SK-N-SH (cell line): Measurements from ENCODE around the gene SPAG4. TPM values are rescaled to one million over a fixed set of nuclear protein-coding genes. Genes with fewer than 3 reads are reported as not detected.

Experiments used
- CTCF ChIA-PET: fragments of 300-600, 350-600 bp; formaldehyde crosslinking; extraction: SDS; loops from one replicate; lab custom pipeline; 2021; lab: Yijun Ruan, JAX
- POLR2A ChIA-PET: fragments of 350-600 bp; sonication (Branson Sonifier 250); formaldehyde crosslinking; extraction: SDS; loops from one replicate; lab custom pipeline; 2020; ENCODE audit warnings: antibody characterized with exemption, inconsistent platforms; lab: Yijun Ruan, JAX
- DNase-seq: peaks from one replicate; pipeline ENCODE4 v3.0.0; 2012
- H2AFZ ChIP-seq: fragments of 200-600 bp; sonication (generic); 2 replicates; pipeline ENCODE4 v1.8.1; 2016; ENCODE audit warnings: antibody characterized with exemption, mild to moderate bottlenecking, low read depth
- H3F3A ChIP-seq: fragments of 200-600 bp; sonication (generic); replicated peaks from 2 replicates; pipeline ENCODE3; 2016; ENCODE audit warnings: antibody characterized with exemption, mild to moderate bottlenecking; ENCODE audit not compliant: insufficient read depth
- H3K27ac ChIP-seq, 2 experiments: fragments of 200-500 bp in 1 of 2; fragments of 200-600 bp in 1 of 2; sonication (Bioruptor generic) in 1 of 2; sonication (generic), shearing (Covaris generic) in 1 of 2; 2 replicates each; pipeline versions ENCODE4 v1.5.1 to v1.6.1; 2014 to 2016; ENCODE audit warnings: low read depth in 2 of 2, inconsistent platforms in 1 of 2, low read length in 1 of 2, mild to moderate bottlenecking in 1 of 2, mixed read lengths in 1 of 2
- H3K27me3 ChIP-seq: fragments of 200-600 bp; sonication (generic), shearing (Covaris generic); 2 replicates; pipeline ENCODE4 v1.6.1; 2016; ENCODE audit warnings: mixed run types; ENCODE audit not compliant: insufficient read depth
- H3K36me3 ChIP-seq, 2 experiments: fragments of 200-500 bp in 1 of 2; fragments of 200-600 bp in 1 of 2; sonication (Bioruptor generic) in 1 of 2; sonication (generic) in 1 of 2; replicated peaks in 1 of 2; 2 replicates each; pipeline versions ENCODE3 to v1.5.1; 2014 to 2016; ENCODE audit warnings: low read length in 1 of 2, mild to moderate bottlenecking in 1 of 2; ENCODE audit not compliant: insufficient read depth in 2 of 2, control insufficient read depth in 1 of 2
- H3K4me1 ChIP-seq, 2 experiments: fragments of 200-500 bp in 1 of 2; fragments of 200-600 bp in 1 of 2; sonication (Bioruptor generic) in 1 of 2; sonication (generic), shearing (Covaris generic) in 1 of 2; 2 replicates each; pipeline versions ENCODE4 v1.5.1 to v1.6.1; 2014 to 2016; ENCODE audit warnings: low read depth in 1 of 2, low read length in 1 of 2, mixed run types in 1 of 2; ENCODE audit not compliant: insufficient read depth in 2 of 2, control insufficient read depth in 1 of 2
- H3K4me2 ChIP-seq: fragments of 200-600 bp; sonication (generic), shearing (Covaris generic); 2 replicates; pipeline ENCODE4 v1.6.1; 2017; ENCODE audit warnings: mixed run types
- H3K4me3 ChIP-seq, 2 experiments: fragments of 200-500 bp in 1 of 2; fragments of 200-600 bp in 1 of 2; sonication (Bioruptor generic) in 1 of 2; sonication (generic), shearing (Covaris generic) in 1 of 2; 2 replicates each; pipeline versions ENCODE4 v1.5.1 to v1.8.1; 2014 to 2016; ENCODE audit warnings: low read depth in 2 of 2, inconsistent platforms in 1 of 2, low read length in 1 of 2, mild to moderate bottlenecking in 1 of 2, mixed read lengths in 1 of 2, moderate library complexity in 1 of 2
- H3K79me2 ChIP-seq: fragments of 200-600 bp; sonication (generic); 2 replicates; pipeline ENCODE4 v1.8.1; 2017; ENCODE audit warnings: mild to moderate bottlenecking; ENCODE audit not compliant: insufficient read depth
- H3K9ac ChIP-seq: fragments of 200-600 bp; sonication (generic); 2 replicates; pipeline ENCODE4 v1.6.1; 2017; ENCODE audit warnings: mixed run types
- H3K9me2 ChIP-seq: fragments of 200-600 bp; sonication (generic); 2 replicates; pipeline ENCODE4 v1.6.1; 2017; ENCODE audit warnings: mixed run types
- H3K9me3 ChIP-seq: fragments of 200-600 bp; sonication (generic); 2 replicates; pipeline ENCODE4 v1.6.1; 2017; ENCODE audit warnings: mixed run types, mild to moderate bottlenecking, moderate library complexity
- H4K20me1 ChIP-seq: fragments of 200-600 bp; sonication (generic); 2 replicates; pipeline ENCODE4 v1.6.1; 2017; ENCODE audit warnings: mild to moderate bottlenecking, mixed run types; ENCODE audit not compliant: insufficient read depth
- FOXM1 ChIP-seq: IDR thresholded peaks from 2 replicates; pipeline ENCODE4 v1.4.0; 2012; ENCODE audit warnings: low read depth, mild to moderate bottlenecking
- GABPA ChIP-seq: IDR thresholded peaks from 2 replicates; pipeline ENCODE4 v1.4.0; 2012; ENCODE audit warnings: low read depth, mild to moderate bottlenecking
- GATA2 ChIP-seq: sonication (generic); formaldehyde crosslinking; IDR thresholded peaks from 2 replicates; pipeline ENCODE4 v1.5.0; 2020; ENCODE audit warnings: mild to moderate bottlenecking, missing genetic modification reagents
- JUND ChIP-seq: IDR thresholded peaks from 2 replicates; pipeline ENCODE4 v1.4.0; 2012
- MXI1 ChIP-seq: IDR thresholded peaks from 2 replicates; pipeline ENCODE4 v1.6.1; 2012; ENCODE audit warnings: mild to moderate bottlenecking, low read depth, low read length, improper control_type of control experiment
- NFIC ChIP-seq: IDR thresholded peaks from 2 replicates; pipeline ENCODE4 v1.4.0; 2012; ENCODE audit warnings: borderline replicate concordance
- POLR2AphosphoS5 ChIP-seq: IDR thresholded peaks from 2 replicates; pipeline ENCODE4 v1.6.1; 2012; ENCODE audit warnings: low read depth, low read length
- RAD21 ChIP-seq: IDR thresholded peaks from 2 replicates; pipeline ENCODE4 v1.6.1; 2012; ENCODE audit warnings: mild to moderate bottlenecking, low read length
- RCOR1 ChIP-seq: fragments of 150-350 bp; IDR thresholded peaks from 2 replicates; pipeline ENCODE4 v1.6.1; 2017; ENCODE audit warnings: antibody characterized with exemption, low read length
- RFX5 ChIP-seq: IDR thresholded peaks from 2 replicates; pipeline ENCODE4 v1.6.1; 2012; ENCODE audit warnings: mild to moderate bottlenecking, improper control_type of control experiment, low read length
- SIN3A ChIP-seq: IDR thresholded peaks from 2 replicates; pipeline ENCODE4 v1.6.1; 2012; ENCODE audit warnings: low read depth, mild to moderate bottlenecking, low read length, moderate library complexity, borderline replicate concordance
- TCF12 ChIP-seq: IDR thresholded peaks from 2 replicates; pipeline ENCODE4 v1.4.0; 2012
- TEAD4 ChIP-seq: IDR thresholded peaks from 2 replicates; pipeline ENCODE4 v1.4.0; 2012; ENCODE audit warnings: mild to moderate bottlenecking, borderline replicate concordance; ENCODE audit not compliant: insufficient read depth
- YY1 ChIP-seq: IDR thresholded peaks from 2 replicates; pipeline ENCODE4 v1.4.0; 2012; ENCODE audit warnings: low read depth, mild to moderate bottlenecking
- WGBS: methylation state at CpG from one replicate; pipeline ENCODE4 v1.1.6; 2017; ENCODE audit warnings: low lambda C conversion rate; 5-methylcytosine and 5-hydroxymethylcytosine counted together
- polyA plus RNA-seq, 3 experiments: library from polyadenylated mRNA; depleted of rRNA; stranded (reverse); fragments of >200 nt; gene quantifications; 2 replicates each; pipeline ENCODE4 v1.2.3, GENCODE V29; 2012
- TF ChIP-seq, protein P1 (sequence below): IDR thresholded peaks from 2 replicates; pipeline ENCODE4; 2012
- TF ChIP-seq, protein P2 (sequence below): IDR thresholded peaks from 2 replicates; pipeline ENCODE4 v1.4.0; 2012; ENCODE audit warnings: low read depth, borderline replicate concordance
- TF ChIP-seq, protein P3 (sequence below): fragments of 150-350 bp; IDR thresholded peaks from 2 replicates; pipeline ENCODE4 v1.6.1; 2017; ENCODE audit warnings: antibody characterized with exemption, low read length, low read depth, borderline replicate concordance
- TF ChIP-seq, protein P4 (sequence below): fragments of 150-350 bp; IDR thresholded peaks from 2 replicates; pipeline ENCODE4 v1.6.1; 2016; ENCODE audit warnings: mild to moderate bottlenecking, low read depth, low read length

SPAG4 gene
- polyA plus RNA-seq, 1 of the 3 experiments (the other 2 are of a cell fraction) = 6.9 TPM

DNA sequence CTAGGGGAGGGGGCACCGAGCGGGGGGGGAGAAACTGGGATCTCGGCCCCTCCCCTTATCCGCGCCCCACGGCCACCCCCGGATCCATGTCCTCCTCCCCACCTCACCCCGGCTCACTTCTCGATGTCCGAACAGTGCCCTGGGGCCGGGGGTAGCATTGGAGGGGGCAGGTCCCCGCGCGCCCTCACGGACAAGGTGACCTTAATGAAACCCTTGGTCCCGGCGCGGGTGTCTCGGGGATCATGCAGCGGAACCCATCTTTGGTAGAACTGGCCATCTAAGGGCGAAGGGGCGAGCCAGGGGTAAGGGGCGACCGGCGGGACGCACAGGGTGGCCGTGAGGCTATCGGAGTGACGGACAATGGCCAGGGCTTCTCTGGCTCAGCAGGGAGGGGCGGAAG lies 13.6 kb upstream of the SPAG4 start:
- Histone ChIP-seq H3K9me3 (no peaks in the 10 kb centered on the region), H4K20me1 (no peaks in the 10 kb centered on the region), H3K4me2 (peak overlapping the region; percentile 70; the same call in 1 of the 2 replicates), H3F3A (no peaks in the 10 kb centered on the region), H3K9ac (no peak overlapping the region), H3K27ac (no peak overlapping the region), H2AFZ (no peak overlapping the region), H3K4me3 (peak overlapping the region in 1 of 2 experiments; percentile 31; a peak in 2 of 4 replicates), H3K79me2 (no peaks in the 10 kb centered on the region), H3K9me2 (no peaks in the 10 kb centered on the region), H3K4me1 (peaks cover 0 to 10% of the 10 kb centered on the region in 2 experiments; a peak in 1 of 4 replicates), H3K27me3 (no peaks in the 10 kb centered on the region), H3K36me3 (no peaks in the 10 kb centered on the region)
- CTCF ChIA-PET = interaction anchor here (1.0 to 1.6 kb wide), 3 partner anchors 85 to 283 kb away, joined by 3 to 4 read pairs (median 3); no protein-coding TSS in a partner anchor
- no peak for TF ChIP-seq MXI1
- WGBS = 94% methylated on average over 17 of the region's 30 CpGs
- POLR2A ChIA-PET = no interaction called here
- no peak for DNase-seq

DNA sequence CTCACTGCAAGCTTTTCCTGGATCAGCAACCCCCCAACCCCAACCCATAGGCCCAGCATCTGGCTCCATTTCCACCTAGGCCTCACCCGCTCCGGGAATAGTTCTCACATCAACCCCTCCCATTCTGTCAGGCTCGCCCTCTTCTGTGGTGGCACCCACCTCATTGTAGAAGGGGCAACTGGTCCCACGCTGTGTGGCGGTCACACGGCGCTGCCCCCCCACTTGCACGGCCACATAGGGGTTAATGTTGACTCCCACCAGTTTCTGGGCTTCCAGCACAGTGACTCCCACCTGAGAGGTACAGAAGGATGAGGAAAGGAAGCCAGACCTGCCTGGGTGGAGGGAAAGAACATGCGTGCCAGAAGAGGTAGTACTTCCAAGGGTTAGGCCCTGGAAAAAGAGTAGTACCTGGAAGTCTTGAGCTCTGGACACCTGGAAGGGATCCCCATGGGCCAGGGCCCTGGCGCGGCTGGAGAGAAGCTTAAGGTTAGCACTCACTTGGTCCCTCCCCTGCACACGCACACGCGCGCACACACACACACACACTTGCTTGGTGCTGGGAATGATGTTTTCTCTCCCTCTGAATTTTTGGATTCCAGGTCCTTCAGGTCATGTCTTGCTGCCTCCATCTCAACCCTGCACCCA lies 12.7 kb upstream of the SPAG4 start:
- Histone ChIP-seq H3K27me3 (no peaks in the 10 kb centered on the region), H2AFZ (no peak overlapping the region), H3K4me2 (no peak overlapping the region), H3K27ac (no peak overlapping the region), H3F3A (no peaks in the 10 kb centered on the region), H4K20me1 (no peaks in the 10 kb centered on the region), H3K36me3 (no peaks in the 10 kb centered on the region), H3K4me1 (peaks cover 0 to 10% of the 10 kb centered on the region in 2 experiments; a peak in 1 of 4 replicates), H3K79me2 (no peaks in the 10 kb centered on the region), H3K9me2 (no peaks in the 10 kb centered on the region), H3K9me3 (no peaks in the 10 kb centered on the region)
- DNase-seq = no peak
- ChIA-PET CTCF (interaction anchor here (1.3 to 1.9 kb wide), 2 partner anchors 17 to 42 kb away, joined by 4 to 5 read pairs; no protein-coding TSS in a partner anchor), POLR2A (interaction anchor here (1.2 kb wide), 1 partner anchor 13 kb away, joined by 4 read pairs; no protein-coding TSS in a partner anchor)
- 95% methylated on average over 12 of the region's 15 CpGs for WGBS
- TF ChIP-seq FOXM1 (no peak), SIN3A (no peak), POLR2AphosphoS5 (no peak), RFX5 (no peak), TCF12 (no peak), GATA2 (CRISPR knock-in tag) (no peak), RAD21 (no peak), NFIC (no peak), MXI1 (no peak), TEAD4 (no peak), JUND (no peak), RCOR1 (no peak), GABPA (no peak), YY1 (no peak)
- TF ChIP-seq, protein P1, sequence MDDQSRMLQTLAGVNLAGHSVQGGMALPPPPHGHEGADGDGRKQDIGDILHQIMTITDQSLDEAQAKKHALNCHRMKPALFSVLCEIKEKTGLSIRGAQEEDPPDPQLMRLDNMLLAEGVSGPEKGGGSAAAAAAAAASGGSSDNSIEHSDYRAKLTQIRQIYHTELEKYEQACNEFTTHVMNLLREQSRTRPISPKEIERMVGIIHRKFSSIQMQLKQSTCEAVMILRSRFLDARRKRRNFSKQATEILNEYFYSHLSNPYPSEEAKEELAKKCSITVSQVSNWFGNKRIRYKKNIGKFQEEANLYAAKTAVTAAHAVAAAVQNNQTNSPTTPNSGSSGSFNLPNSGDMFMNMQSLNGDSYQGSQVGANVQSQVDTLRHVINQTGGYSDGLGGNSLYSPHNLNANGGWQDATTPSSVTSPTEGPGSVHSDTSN = no peak
- TF ChIP-seq, protein P2, sequence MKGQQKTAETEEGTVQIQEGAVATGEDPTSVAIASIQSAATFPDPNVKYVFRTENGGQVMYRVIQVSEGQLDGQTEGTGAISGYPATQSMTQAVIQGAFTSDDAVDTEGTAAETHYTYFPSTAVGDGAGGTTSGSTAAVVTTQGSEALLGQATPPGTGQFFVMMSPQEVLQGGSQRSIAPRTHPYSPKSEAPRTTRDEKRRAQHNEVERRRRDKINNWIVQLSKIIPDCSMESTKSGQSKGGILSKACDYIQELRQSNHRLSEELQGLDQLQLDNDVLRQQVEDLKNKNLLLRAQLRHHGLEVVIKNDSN = no peak
- TF ChIP-seq, protein P3, sequence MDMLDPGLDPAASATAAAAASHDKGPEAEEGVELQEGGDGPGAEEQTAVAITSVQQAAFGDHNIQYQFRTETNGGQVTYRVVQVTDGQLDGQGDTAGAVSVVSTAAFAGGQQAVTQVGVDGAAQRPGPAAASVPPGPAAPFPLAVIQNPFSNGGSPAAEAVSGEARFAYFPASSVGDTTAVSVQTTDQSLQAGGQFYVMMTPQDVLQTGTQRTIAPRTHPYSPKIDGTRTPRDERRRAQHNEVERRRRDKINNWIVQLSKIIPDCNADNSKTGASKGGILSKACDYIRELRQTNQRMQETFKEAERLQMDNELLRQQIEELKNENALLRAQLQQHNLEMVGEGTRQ = no peak
- TF ChIP-seq, protein P4, sequence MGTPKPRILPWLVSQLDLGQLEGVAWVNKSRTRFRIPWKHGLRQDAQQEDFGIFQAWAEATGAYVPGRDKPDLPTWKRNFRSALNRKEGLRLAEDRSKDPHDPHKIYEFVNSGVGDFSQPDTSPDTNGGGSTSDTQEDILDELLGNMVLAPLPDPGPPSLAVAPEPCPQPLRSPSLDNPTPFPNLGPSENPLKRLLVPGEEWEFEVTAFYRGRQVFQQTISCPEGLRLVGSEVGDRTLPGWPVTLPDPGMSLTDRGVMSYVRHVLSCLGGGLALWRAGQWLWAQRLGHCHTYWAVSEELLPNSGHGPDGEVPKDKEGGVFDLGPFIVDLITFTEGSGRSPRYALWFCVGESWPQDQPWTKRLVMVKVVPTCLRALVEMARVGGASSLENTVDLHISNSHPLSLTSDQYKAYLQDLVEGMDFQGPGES = no peak
- TF ChIP-seq, all 33 proteins: peak for 0
- Histone ChIP-seq H3K4me3 (no peak overlapping the region), H3K9ac (no peak overlapping the region)
